Endodermal cell (in vitro differentiated cells): ENCODE data around the gene ABHD8. TPM values are rescaled to one million over a fixed set of nuclear protein-coding genes. Genes with fewer than 3 reads are reported as not detected.

ENCODE experiments used
- DNase-seq: peaks from one replicate; pipeline ENCODE4 v3.0.0-alpha.2; 2017
- H3K27ac ChIP-seq: 2 replicates; pipeline ENCODE4 v1.5.1; 2013; ENCODE audit warnings: mild to moderate bottlenecking, low read depth, low read length, moderate library complexity
- H3K27me3 ChIP-seq: 2 replicates; pipeline ENCODE4 v1.6.1; 2013; ENCODE audit warnings: mild to moderate bottlenecking, low read length, moderate library complexity; ENCODE audit not compliant: insufficient read depth, control insufficient read depth, poor library complexity, severe bottlenecking
- H3K36me3 ChIP-seq: 2 replicates; pipeline ENCODE4 v1.7.0; 2013; ENCODE audit warnings: mild to moderate bottlenecking, low read length, moderate library complexity; ENCODE audit not compliant: control insufficient read depth, insufficient read depth
- H3K4me1 ChIP-seq: one replicate; pipeline ENCODE4 v1.7.0; 2013; ENCODE audit warnings: low read length; ENCODE audit not compliant: control insufficient read depth, insufficient read depth
- H3K4me3 ChIP-seq: 2 replicates; pipeline ENCODE4 v1.5.1; 2013; ENCODE audit warnings: mild to moderate bottlenecking, low read length, moderate library complexity
- H3K9ac ChIP-seq: 2 replicates; pipeline ENCODE4 v1.6.1; 2013; ENCODE audit warnings: mild to moderate bottlenecking, low read length, moderate library complexity; ENCODE audit not compliant: poor library complexity, severe bottlenecking; ENCODE audit errors: extremely low read depth
- H3K9me3 ChIP-seq: 2 replicates; pipeline ENCODE4 v1.6.1; 2013; ENCODE audit warnings: mild to moderate bottlenecking, low read length, moderate library complexity; ENCODE audit not compliant: control insufficient read depth
- H3K27ac Mint-ChIP-seq: 2 replicates; pipeline ENCODE4 v1.8.0; 2020; ENCODE audit warnings: mixed read lengths
- H3K27me3 Mint-ChIP-seq: 2 replicates; pipeline ENCODE4 v1.8.0; 2021; ENCODE audit warnings: mild to moderate bottlenecking, mixed read lengths; ENCODE audit not compliant: insufficient read depth
- H3K36me3 Mint-ChIP-seq: 2 replicates; pipeline ENCODE4 v1.8.0; 2020; ENCODE audit warnings: low read depth, mixed read lengths
- H3K4me1 Mint-ChIP-seq: 2 replicates; pipeline ENCODE4 v1.8.0; 2020; ENCODE audit warnings: mixed read lengths
- H3K4me3 Mint-ChIP-seq: 2 replicates; pipeline ENCODE4 v1.8.0; 2020; ENCODE audit warnings: mild to moderate bottlenecking, moderate library complexity, mixed read lengths
- H3K9me3 Mint-ChIP-seq: 2 replicates; pipeline ENCODE4 v1.8.0; 2020; ENCODE audit warnings: mild to moderate bottlenecking, mixed read lengths
- WGBS, 2 experiments: methylation state at CpG; one replicate each; pipeline versions ENCODE4 v1.1.5 to v1.1.7; 2013; ENCODE audit warnings: missing lambda C conversion rate in 2 of 2, mixed read lengths in 1 of 2; ENCODE audit not compliant: insufficient coverage in 1 of 2, insufficient read length in 1 of 2; 5-methylcytosine and 5-hydroxymethylcytosine counted together
- total RNA-seq, 2 donors: library from RNA; stranded (reverse); fragmentation: NEBNext Ultra II Directional in 1 of 2; extraction: Animal tissue kit (Norgen Biotek cat#: 25700) in 1 of 2; gene quantifications; 2 replicates in 1 of 2; 3 replicates in 1 of 2; pipeline ENCODE4 v1.2.1, GENCODE V29; 2021
- TF ChIP-seq, protein P1 (sequence below): fragments of 200-600 bp; sonication (generic); conservative IDR thresholded peaks from 2 replicates; pipeline ENCODE4 v1.5.0; 2021; ENCODE audit warnings: antibody characterized with exemption, mild to moderate bottlenecking

Gene ABHD8
- total RNA-seq, 2 donors from 2014 or later, result 11.6 to 21.1 TPM

DNA sequence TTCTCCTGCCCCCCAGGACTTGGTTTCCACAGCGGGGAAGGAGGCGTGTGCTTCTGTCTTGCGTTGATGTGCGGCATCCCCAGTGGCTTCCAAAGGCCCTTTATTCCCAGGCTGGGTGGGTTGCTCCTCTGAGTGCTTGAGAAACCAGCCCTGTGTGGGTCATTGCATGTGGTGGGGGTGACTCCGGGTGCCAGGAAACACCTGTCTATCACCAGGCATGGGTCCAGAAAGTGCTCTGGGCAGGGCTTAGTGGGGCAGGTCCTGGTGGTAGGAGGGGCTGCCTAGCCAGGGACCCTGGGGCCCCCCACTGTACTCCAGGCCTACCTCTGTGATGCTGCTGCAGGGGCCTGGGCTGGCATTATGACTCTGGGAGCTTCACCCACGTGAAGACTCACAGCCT lies 15.7 kb upstream of the ABHD8 start:
- Mint-ChIP-seq H3K36me3 (peaks cover 47% of the 10 kb centered on the region), H3K27ac (no peak overlapping the region), H3K4me3 (no peak overlapping the region), H3K27me3 (no peaks in the 10 kb centered on the region), H3K4me1 (no peaks in the 10 kb centered on the region), H3K9me3 (no peaks in the 10 kb centered on the region)
- TF ChIP-seq, protein P1, sequence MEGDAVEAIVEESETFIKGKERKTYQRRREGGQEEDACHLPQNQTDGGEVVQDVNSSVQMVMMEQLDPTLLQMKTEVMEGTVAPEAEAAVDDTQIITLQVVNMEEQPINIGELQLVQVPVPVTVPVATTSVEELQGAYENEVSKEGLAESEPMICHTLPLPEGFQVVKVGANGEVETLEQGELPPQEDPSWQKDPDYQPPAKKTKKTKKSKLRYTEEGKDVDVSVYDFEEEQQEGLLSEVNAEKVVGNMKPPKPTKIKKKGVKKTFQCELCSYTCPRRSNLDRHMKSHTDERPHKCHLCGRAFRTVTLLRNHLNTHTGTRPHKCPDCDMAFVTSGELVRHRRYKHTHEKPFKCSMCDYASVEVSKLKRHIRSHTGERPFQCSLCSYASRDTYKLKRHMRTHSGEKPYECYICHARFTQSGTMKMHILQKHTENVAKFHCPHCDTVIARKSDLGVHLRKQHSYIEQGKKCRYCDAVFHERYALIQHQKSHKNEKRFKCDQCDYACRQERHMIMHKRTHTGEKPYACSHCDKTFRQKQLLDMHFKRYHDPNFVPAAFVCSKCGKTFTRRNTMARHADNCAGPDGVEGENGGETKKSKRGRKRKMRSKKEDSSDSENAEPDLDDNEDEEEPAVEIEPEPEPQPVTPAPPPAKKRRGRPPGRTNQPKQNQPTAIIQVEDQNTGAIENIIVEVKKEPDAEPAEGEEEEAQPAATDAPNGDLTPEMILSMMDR, result no peak
- no peaks in the 10 kb centered on the region for H3K4me1 ChIP-seq
- no peak for DNase-seq
- no peak overlapping the region for H3K4me3 ChIP-seq
- WGBS, 2 experiments, result 92 to 93% methylated on average over 3 to 6 of the region's 6 CpGs
- no peaks in the 10 kb centered on the region for H3K27me3 ChIP-seq
- no peak overlapping the region for H3K27ac ChIP-seq
- peaks cover 29% of the 10 kb centered on the region for H3K36me3 ChIP-seq
- no peaks in the 10 kb centered on the region for H3K9me3 ChIP-seq
- no peak overlapping the region for H3K9ac ChIP-seq

DNA sequence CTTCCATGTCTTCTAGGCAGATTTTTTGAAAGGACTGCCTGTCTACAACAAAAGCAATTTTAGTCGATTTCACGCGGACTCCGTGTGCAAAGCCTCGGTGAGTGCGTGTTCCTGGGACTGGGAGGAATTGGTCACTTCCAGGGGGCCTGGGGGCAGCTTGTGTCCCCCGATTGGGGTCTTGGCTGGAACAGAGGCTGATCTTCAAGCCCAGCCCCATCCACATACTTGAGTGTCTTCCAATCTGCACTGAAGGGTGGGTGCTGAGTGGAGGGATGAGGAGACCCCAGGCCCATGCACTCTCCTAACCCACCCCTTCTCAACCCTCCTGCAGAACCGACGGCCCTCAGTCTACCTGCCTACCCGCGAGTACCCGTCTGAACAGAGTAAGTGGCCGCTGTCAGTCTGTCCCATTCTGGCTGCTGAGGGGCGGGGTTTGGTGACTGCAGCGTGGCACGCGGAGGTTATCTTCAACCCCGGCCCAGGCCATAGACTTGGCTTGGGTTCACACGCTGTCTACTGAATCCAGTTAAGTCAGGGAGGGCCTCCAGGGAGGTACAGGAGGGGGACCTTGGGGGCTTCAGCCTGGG lies 10.9 kb upstream of the ABHD8 start:
- peaks cover 7% of the 10 kb centered on the region for H3K4me1 Mint-ChIP-seq
- Histone ChIP-seq H3K36me3 (peaks cover 36% of the 10 kb centered on the region), H3K9ac (no peak overlapping the region), H3K9me3 (no peaks in the 10 kb centered on the region), H3K27ac (no peak overlapping the region), H3K4me1 (peaks cover 6% of the 10 kb centered on the region), H3K4me3 (no peak overlapping the region), H3K27me3 (no peaks in the 10 kb centered on the region)
- H3K27ac Mint-ChIP-seq, result no peak overlapping the region
- peaks cover 31% of the 10 kb centered on the region for H3K36me3 Mint-ChIP-seq
- WGBS, 2 experiments, result 90 to 96% methylated on average over 10 to 19 of the region's 19 CpGs
- DNase-seq, result no peak
- TF ChIP-seq, protein P1, result no peak
- H3K27me3 Mint-ChIP-seq, result no peaks in the 10 kb centered on the region
- no peaks in the 10 kb centered on the region for H3K9me3 Mint-ChIP-seq
- H3K4me3 Mint-ChIP-seq, result no peak overlapping the region

DNA sequence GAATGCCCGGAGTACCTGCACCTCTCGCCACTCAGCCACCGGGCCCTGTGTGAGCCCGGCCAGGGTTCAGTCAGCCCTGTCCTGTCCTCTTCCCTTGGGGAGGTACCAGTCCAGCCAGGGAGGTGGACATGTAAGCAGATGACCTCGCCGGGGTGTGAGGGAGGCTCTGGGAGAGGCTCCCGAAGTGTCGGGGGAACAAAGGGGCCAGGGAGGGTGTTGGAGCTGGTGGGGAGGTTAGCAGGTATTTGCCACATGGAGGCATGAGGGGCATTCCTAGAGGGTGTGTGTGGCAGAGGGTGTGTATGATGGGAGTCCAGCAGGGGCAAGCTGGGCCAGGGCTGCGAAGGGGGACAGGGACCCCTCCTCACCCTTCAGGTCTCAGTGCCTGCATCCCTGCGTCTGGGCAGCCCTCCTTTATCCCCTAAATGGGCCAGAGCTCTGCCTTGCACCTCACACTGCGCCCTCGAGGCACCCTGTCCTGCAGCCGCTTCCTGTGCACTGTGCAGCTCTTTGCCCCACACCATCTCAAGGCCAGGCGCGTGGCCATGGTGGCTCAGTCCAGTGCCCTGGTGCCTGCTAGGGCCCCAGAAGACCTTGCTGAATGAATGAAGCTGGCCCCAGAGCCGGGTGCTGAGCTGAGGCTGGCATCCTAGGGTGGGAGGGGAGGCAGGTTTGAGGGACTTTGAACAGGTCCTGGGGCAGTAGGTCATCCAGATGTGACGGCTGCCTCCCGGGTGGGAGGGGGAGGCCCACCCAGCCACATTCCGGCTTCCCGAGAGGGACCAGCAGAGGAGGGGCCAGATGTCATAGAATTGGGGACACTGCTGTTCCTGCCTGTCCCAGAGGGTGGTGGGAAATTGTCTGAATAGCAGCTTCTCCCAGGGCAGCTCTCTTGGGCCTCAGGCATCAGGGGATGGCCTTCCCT lies 9.2 kb upstream of the ABHD8 start:
- peak overlapping the region; percentile 6 for H3K9ac ChIP-seq
- Mint-ChIP-seq H3K36me3 (peaks cover 27% of the 10 kb centered on the region), H3K4me3 (no peak overlapping the region), H3K27ac (peak overlapping the region; percentile 89), H3K9me3 (no peaks in the 10 kb centered on the region), H3K27me3 (no peaks in the 10 kb centered on the region), H3K4me1 (peaks cover 13% of the 10 kb centered on the region)
- no peaks in the 10 kb centered on the region for H3K27me3 ChIP-seq
- H3K27ac ChIP-seq, result no peak overlapping the region
- DNase-seq, result no peak
- TF ChIP-seq, protein P1, result no peak
- no peak overlapping the region for H3K4me3 ChIP-seq
- no peaks in the 10 kb centered on the region for H3K9me3 ChIP-seq
- peaks cover 6% of the 10 kb centered on the region for H3K4me1 ChIP-seq
- H3K36me3 ChIP-seq, result peaks cover 36% of the 10 kb centered on the region
- WGBS, 2 experiments, result 93% methylated on average over 5 to 20 of the region's 20 CpGs
